C4-2B (cell line): ENCODE results near the gene FCHSD2.

Experiments used
- ZFX ChIP-seq: fragments of 450-650 bp; IDR thresholded peaks from 2 replicates; pipeline ENCODE4 v1.6.1; 2017
- TF ChIP-seq, protein P1 (sequence below): fragments of 450-650 bp; conservative IDR thresholded peaks from 2 replicates; pipeline ENCODE4 v1.5.1; 2017; ENCODE audit warnings: mild to moderate bottlenecking

DNA sequence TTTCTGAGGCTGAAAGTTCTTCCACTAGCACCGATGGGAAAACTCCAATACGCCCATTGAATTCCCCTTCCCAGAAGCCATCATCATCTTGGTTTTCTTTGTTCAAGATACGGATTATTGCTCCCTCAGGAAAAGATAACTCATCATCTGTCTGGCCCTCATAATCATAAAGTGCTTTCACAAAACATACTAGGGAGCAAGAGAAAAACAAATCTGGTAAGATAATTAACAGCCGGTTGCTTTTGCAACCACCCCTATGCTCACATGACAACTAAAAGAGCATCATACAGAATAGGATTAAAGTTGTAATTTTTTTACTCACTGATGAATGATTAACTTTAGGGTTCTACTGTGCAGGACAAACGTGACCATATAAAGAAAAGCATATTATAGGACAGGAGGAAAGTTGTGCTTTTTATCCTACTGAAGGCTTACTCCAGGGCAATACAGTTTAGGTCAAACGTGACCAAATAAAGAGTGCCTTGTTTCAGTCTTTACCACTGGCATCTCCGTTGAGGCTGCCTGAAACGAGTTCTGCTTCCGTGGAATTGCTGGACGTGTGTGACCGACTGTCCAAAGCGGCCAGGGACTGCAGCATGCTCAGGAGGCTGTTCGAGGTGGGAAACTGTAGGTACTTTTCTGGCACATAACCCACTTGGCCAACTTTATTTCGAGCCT is 299.3 kb downstream of the FCHSD2 start:
- TF ChIP-seq, protein P1, sequence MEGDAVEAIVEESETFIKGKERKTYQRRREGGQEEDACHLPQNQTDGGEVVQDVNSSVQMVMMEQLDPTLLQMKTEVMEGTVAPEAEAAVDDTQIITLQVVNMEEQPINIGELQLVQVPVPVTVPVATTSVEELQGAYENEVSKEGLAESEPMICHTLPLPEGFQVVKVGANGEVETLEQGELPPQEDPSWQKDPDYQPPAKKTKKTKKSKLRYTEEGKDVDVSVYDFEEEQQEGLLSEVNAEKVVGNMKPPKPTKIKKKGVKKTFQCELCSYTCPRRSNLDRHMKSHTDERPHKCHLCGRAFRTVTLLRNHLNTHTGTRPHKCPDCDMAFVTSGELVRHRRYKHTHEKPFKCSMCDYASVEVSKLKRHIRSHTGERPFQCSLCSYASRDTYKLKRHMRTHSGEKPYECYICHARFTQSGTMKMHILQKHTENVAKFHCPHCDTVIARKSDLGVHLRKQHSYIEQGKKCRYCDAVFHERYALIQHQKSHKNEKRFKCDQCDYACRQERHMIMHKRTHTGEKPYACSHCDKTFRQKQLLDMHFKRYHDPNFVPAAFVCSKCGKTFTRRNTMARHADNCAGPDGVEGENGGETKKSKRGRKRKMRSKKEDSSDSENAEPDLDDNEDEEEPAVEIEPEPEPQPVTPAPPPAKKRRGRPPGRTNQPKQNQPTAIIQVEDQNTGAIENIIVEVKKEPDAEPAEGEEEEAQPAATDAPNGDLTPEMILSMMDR = no peak
- no peak for TF ChIP-seq ZFX
